ENCODE data around the gene PLXNC1.

PLXNC1 gene

GRCh38 chr12:94280063-94280462 lies 131.7 kb downstream of the PLXNC1 start:
- in situ Hi-C loops (cut with MboI; ENCODE audit: low pct_unique_long_range_greater_than_20kb, low sequenced_read_pairs, unreplicated experiment): no loop called here
- no peak for DNase-seq (ENCODE audit: low spot score)
- no peak for TF ChIP-seq CTCF (IDR thresholded peaks at IDR 0.05; ENCODE audit: extremely low read depth, insufficient read depth, missing control alignments)

DNA sequence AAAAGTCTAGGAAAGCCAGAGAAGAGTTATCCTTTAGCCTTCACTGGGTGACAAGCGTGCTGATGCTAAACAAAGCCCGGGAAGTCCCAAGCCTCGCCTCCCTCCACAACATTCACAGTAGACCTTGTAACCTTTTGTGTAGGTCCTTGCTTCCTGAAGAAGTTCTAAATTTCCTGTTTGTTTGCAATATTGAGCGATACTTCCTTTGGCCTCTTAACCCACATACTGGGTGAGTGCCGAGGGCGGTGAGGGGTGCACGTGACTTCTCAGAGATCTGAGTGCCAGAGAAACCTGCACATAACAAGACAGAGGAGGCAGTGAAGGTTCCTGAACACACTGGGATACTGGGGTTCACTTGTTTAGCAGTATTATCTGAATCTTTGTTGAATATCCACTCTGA lies 134.3 kb downstream of the PLXNC1 start:
- no peak for DNase-seq (ENCODE audit: low spot score)
- TF ChIP-seq CTCF (IDR thresholded peaks at IDR 0.05; ENCODE audit: extremely low read depth, insufficient read depth, missing control alignments): no peak
- in situ Hi-C loops (cut with MboI; ENCODE audit: low pct_unique_long_range_greater_than_20kb, low sequenced_read_pairs, unreplicated experiment): no loop called here

GRCh38 chr12:94284046-94284445 lies 135.7 kb downstream of the PLXNC1 start:
- in situ Hi-C loops (cut with MboI; ENCODE audit: low pct_unique_long_range_greater_than_20kb, low sequenced_read_pairs, unreplicated experiment): no loop called here

GRCh38 chr12:94284859-94285258 lies 136.5 kb downstream of the PLXNC1 start:
- TF ChIP-seq CTCF (IDR thresholded peaks at IDR 0.05; ENCODE audit: extremely low read depth, insufficient read depth, missing control alignments): no peak
- DNase-seq (ENCODE audit: low spot score): no peak
- in situ Hi-C loops (cut with MboI; ENCODE audit: low pct_unique_long_range_greater_than_20kb, low sequenced_read_pairs, unreplicated experiment): no loop called here

More at GRCh38 chr12:94284046-94284445, 135.7 kb downstream of the PLXNC1 start:
- TF ChIP-seq CTCF (IDR thresholded peaks at IDR 0.05; ENCODE audit: extremely low read depth, insufficient read depth, missing control alignments): no peak
- DNase-seq (ENCODE audit: low spot score): no peak

DNA sequence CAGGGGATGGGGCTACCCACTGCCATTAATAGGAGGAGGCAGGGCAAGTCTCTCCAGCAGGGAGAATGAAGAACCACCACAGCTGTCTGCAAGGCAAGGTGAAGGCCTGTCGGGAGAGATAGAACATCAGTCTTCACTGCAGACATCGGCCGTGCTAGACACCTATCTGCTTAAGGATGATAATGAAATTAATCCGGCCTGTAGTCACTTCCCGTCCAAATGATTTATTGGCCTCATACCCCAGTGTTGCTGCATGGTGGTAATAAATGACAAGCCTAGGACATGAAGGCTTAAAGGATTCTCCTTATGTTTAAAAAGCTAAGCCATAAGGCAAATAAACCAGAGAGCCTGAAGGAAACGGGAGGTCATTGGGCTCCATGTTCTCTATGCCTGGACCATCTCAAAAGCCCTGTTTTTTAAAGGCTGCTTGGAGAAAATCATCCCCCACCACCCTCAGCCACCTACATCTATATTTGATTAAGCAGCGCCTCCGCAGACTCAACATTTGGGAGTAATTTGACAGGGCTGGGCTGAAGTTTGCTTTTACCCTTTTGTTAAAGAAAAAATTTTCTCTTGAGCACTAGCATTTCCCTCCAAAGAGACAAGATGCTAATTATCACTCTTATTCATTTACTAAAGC lies 137.7 kb downstream of the PLXNC1 start:
- in situ Hi-C loops (cut with MboI; ENCODE audit: low pct_unique_long_range_greater_than_20kb, low sequenced_read_pairs, unreplicated experiment): no loop called here
- DNase-seq (ENCODE audit: low spot score): no peak
- TF ChIP-seq CTCF (IDR thresholded peaks at IDR 0.05; ENCODE audit: extremely low read depth, insufficient read depth, missing control alignments): no peak

GRCh38 chr12:94286583-94287244 lies 138.3 kb downstream of the PLXNC1 start:
- in situ Hi-C loops (cut with MboI; ENCODE audit: low pct_unique_long_range_greater_than_20kb, low sequenced_read_pairs, unreplicated experiment): no loop called here
- no peak for TF ChIP-seq CTCF (IDR thresholded peaks at IDR 0.05; ENCODE audit: extremely low read depth, insufficient read depth, missing control alignments)
- DNase-seq (ENCODE audit: low spot score): no peak
